Spleen (tissue), 7 donors: ENCODE data around the gene RNASE11.

Experiments
- CTCF ChIP-seq, 11 experiments: fragments of 200-600 bp in 7 of 11; fragments of 450-650 bp in 4 of 11; sonication (generic) in 4 of 11; IDR thresholded peaks in 8 of 11; conservative IDR thresholded peaks in 3 of 11; 1 replicate in 7 of 11; 2 replicates in 4 of 11; pipeline versions ENCODE4 v1.4.0 to v1.8.0; 2016 to 2021; ENCODE audit warnings: antibody characterized with exemption in 11 of 11, inconsistent platforms in 4 of 11, mild to moderate bottlenecking in 1 of 11
- POLR2AphosphoS5 ChIP-seq, 3 donors: sonication (generic); formaldehyde crosslinking; IDR thresholded peaks; one replicate each; pipeline ENCODE4 v1.5.1; 2017; ENCODE audit warnings: antibody characterized with exemption in 3 of 3
- donor health status: DM: no; HTN: no; CAD: no; lungs with moderate emphysema.
- donor health status: DM: no; HTN: no; CAD: no.
- donor health status: DM: no; HTN: no; CAD: no.

GRCh38 chr14:20612403-20612802 lies 24.6 kb upstream of the RNASE11 start:
- TF ChIP-seq CTCF (IDR thresholded peaks at IDR 0.05 in 8 of 11, conservative IDR thresholded peaks at IDR 0.05 in 3 of 11) (no peak), POLR2AphosphoS5 (IDR thresholded peaks at IDR 0.05) (no peak)
